HT1080 (cell line): Measurements from ENCODE around the gene MYO5B. TPM values are rescaled to one million over a fixed set of nuclear protein-coding genes. Genes with fewer than 3 reads are reported as not detected.
"Not testable (repeated sequence)": the region's sequence is repeated elsewhere in the genome, so short reads cannot be mapped to it uniquely, and the experiment has no call there.

ENCODE experiments used
- DNase-seq: peaks from one replicate; pipeline ENCODE4 v3.0.0-alpha.2; 2015; ENCODE audit warnings: low read depth
- total RNA-seq: library from RNA; depleted of rRNA; stranded (reverse); fragments of >200 nt; shearing (Covaris generic); gene quantifications from 2 replicates; pipeline ENCODE4 v1.2.3, GENCODE V29; 2014

MYO5B gene
- total RNA-seq, 1 experiment from 2014 or later = 16.2 TPM

DNA sequence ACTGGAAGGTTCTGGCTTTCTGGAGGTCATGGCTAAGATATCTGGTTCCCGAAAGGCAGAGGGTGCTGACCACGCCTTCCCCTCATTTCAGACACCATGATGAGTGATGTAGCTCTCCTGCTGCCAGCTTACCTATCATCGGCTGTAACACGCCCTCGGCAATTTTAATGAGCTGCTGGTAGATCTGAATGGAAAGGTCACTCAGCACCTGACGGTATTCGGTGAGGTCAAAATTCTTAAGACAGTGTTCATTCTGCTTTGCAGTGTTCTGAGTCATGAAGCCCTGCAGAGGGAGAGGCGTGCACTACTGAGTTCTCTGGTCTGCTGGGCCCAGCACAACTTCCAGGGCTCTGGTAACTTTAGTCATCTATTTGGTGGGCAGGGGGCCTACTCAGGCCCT lies 355.9 kb downstream of the MYO5B start:
- DNase-seq = no peak

DNA sequence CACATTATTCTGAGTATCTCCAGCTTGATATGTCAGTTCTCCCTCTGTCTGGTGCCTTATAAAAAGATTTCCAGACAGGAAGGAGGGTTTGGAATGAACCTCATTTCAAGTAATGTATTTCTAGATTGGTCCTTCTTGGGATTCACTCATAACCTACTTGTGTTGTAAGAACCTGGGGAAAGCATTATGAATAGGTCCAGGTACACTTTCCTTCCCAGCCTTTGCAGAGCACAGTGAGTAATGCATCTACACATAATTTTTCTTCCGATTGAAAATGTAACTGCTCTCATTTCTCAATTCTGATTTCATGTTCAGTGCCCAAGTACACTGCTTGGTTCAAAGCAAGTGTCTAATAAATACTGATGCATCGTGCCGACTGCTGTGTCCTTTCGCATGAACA lies 356.6 kb downstream of the MYO5B start:
- DNase-seq = no peak

DNA sequence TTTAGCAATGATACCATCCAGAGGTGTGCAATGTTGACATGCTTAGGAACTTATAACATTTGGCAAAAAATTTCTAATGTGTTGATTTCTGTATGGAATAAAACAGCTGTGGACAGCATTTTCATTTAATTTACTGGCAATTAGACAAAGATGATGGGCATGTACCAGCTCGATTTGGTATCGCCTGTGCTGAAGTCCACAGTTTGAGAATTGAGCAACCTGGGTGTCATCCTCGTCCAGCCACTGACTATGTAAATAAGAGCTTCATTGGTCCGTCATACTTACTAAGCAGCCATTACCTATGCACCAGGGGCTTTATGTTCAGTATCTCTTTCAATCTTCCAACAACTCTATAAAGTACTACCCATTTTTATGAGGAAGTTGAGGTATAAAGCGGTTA lies 357.1 kb downstream of the MYO5B start:
- DNase-seq = no peak

DNA sequence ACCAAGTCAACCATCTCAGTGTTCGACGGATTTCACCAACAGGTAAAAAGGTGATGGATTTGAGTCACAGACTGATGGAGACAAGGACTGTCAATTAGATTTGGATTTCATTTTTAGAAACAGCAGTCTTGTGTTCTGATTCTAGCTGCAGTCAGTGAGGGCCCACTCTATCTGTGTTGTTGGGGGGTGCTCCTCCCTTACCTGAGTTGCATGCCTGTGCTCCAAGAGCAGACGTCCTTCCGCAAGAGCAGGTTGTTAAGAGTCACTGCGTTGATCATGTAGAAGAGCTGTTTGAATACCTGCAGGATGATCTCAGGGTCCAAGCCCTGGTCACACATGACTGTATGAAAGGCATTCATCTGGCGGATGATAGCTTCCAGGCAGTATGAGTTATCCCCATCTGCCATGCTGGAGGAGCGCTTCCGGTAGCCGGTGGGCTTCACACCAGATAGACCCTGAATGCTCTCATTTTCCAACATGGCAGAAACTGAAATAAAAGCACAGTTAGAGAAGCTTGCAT lies 357.6 kb downstream of the MYO5B start:
- not testable (repeated sequence) for DNase-seq

DNA sequence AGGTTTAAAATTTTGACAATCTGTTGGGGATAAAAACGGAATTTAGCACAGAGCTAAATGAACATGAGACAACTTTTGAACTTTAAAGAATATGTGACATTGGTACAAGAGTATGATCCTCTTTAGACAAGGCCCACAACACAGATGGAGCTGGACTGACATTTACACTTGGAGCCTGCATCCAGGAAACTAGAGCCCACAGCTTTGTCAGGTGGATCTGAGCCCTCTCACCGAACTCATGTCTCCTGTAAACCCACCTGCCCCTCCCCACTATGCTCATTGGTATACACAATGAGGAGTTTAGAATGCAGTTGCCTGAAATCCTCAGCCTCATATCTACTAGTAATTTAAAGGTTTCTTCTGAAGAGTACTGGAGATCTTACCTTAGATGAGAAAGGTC lies 359.5 kb downstream of the MYO5B start:
- no peak for DNase-seq

DNA sequence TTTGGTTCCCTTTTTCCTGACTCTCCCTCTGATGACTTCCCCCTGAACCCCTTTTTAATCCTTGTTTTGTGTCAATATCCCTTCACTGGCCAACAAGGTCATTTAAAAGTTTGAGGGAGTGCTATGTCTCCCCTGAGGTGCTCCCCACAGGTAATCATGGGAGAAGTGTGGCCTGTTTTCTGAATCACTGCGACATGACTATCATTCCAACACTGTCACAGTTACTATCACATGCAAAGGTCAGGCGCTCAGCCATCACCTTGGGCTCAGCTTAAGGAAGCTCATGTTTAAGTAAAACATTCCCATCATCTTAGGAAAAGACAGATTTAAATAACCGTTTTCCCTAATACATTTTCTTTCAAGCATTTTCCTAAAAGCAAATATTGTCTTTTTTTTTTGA lies 360.7 kb downstream of the MYO5B start:
- no peak for DNase-seq

DNA sequence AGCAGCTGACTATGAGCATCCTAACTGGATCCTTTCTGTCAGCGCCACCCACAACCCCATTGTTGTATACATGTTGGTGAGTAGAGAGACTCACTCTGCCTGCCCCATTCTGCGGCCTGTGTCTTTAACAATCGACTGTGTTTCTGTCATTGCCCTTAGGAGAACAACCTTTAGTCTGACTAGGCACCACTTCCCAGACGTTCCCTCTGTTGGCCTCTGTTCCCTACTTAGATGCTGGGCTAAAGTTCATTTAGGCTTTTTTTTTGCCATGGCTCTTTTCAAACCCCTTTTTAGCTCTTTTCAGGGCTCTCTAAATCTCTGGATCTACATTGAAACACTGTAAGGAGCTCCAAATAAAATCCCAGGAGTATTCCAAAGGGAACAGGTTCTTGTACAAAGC lies 361.1 kb downstream of the MYO5B start:
- no peak for DNase-seq

DNA sequence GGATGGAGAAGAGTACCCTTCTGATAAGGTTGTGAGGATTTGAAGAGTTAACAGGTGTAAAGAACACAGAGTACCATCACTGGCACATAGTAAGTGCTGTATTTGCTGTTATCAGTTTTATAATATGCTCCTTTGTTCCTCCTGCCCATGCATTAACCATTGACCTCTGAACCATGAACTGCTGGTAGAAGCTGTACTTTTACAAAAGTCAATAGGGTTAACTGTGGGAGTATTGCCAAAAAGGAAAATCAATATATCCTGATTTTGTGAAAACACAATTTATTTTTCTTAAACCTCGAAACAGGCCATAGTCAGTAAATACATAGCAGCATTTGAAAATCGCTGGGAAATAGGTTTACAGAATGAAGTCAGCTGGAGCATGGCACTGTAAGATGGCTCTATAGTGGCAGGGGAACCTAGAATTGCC lies 362.7 kb downstream of the MYO5B start:
- DNase-seq = no peak

GRCh38 chr18:49827996-49828395 lies 367.0 kb downstream of the MYO5B start:
- DNase-seq = no peak

DNA sequence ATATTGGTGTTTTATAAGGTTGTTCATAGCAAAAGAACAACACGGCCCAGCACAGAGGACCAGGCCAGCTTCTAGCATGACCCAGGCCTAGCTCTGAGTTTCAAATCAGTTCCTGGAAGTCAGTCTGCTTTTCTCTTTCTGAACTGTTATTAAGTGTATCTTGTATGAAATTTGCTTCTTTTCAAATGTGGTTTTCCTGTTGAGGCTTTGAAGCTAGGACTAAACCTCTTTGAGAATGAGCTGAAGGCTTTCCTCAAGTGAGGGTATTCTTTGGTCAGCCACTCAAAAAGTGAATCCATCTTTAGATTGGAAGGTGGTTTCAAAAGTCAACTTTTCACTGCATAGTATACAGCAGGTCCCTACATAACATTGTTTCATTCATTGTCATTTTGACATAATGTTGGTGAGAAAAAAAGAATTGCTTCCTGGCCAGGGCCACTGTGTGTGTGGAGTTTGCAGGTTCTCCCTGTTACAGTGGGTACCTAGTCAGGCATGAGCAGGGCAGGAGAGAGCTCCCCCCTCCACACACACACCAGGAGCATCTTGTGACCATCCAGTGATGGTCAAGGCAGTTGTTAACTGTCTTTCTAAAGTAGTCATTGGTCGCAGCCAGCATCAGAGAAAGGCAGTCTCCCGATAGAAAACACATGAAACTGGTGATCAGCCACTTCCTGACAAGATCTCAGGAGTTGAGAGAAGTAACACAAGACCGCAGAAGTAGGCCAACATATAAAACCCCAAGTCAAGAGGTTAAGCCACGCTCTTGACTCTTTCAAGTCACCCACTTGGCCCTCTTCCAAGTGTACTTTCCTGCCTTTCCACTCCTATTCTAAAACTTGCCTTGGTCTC lies 374.9 kb downstream of the MYO5B start:
- DNase-seq = peak; percentile 48

GRCh38 chr18:49819071-49819662 lies 375.8 kb downstream of the MYO5B start:
- DNase-seq = no peak

- no peak for DNase-seq
Measured at GRCh38 chr18:49817947-49818346, 377.0 kb downstream of the MYO5B start.

- DNase-seq = no peak
Measured at GRCh38 chr18:49815927-49816326, 379.0 kb downstream of the MYO5B start.

DNA sequence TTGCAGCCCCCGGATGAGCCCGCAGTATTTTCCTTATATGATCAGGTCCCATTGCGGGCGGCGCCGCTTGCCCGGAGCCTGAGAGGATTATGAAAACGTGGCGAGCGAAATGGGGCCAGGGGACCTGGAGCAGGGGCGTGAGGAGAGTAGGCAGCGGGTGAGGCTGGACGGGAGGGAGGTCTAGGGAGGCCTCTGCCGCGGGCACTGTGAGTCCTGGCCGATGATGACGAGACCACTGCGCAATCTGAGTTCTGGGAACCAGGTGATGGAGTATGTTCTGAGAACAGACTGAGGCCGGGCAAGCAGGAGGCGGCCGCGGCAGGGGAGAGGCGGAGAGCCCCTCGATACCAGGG lies 380.8 kb downstream of the MYO5B start:
- DNase-seq = peak; percentile 48

DNA sequence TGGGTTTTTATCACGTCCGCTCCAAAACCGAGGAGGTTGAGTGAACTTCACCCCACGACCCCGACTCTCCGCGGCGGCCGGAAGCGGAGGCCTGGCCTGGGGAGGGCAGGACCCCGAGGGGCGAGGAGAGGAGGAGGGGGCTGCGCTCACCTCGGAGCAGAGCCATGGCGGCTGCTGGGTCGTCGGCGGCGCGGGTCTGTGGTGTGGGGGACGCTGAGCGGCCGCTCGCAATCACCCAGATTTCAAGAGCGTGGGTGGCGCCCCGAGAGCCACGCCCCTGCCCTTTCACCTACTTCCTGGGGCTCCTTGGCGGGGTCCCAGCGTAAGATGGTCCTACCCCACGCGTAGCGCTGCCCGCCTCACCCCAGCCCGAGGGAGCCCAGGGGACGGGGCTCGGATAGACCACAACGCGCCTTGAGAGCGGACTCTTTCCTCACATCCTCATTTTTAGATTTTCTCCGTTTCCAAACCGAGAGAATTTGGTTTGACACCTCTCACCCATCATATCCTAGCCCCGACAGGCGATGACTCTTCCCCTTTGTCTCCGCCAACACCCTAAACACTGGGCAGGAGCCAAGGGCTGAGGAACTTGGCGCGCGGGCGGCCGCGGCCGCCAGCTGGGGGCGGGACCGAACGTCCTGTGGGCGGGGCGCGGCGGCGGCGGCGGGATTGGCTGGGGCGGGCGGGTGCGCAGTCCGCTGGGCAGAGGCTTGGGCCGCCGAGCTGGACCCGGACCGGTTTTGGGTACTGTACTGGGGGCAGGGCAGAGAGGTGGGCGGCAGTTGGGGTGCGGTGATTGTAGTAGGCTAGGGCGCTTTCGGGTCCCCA lies 381.4 kb downstream of the MYO5B start, which contains the start of gene ACAA2:
Gene ACAA2, minus strand, starts transcription at position 215 of the 828 bp plus-strand sequence. Its CDS starts 49 bp downstream, at position 166.
- DNase-seq = peak; percentile 78

- DNase-seq = no peak
Measured at GRCh38 chr18:49813069-49813318, 382.0 kb downstream of the MYO5B start.

GRCh38 chr18:49812286-49813068 lies 382.5 kb downstream of the MYO5B start:
- peak; percentile 28 for DNase-seq

GRCh38 chr18:49811151-49811938 lies 383.6 kb downstream of the MYO5B start:
- no peak for DNase-seq

- not testable (repeated sequence) for DNase-seq
Measured at GRCh38 chr18:49808553-49809191, 386.3 kb downstream of the MYO5B start.

GRCh38 chr18:49804096-49804495 lies 390.9 kb downstream of the MYO5B start:
- DNase-seq = no peak
